Adrenal gland (tissue), 12 donors: ENCODE results near the gene SMARCC1. TPM values are rescaled to one million over a fixed set of nuclear protein-coding genes. Genes with fewer than 3 reads are reported as not detected.

Source experiments
- DNase-seq, 7 donors: peaks; one replicate each; pipeline ENCODE4 v3.0.0-alpha.2; 2019 to 2020
- H3K27ac ChIP-seq, 5 donors: fragments of 200-600 bp; sonication (generic) in 4 of 5; 1 replicate in 3 of 5; 2 replicates in 2 of 5; pipeline versions ENCODE4 v1.5.1 to v1.8.0; 2016 to 2020; ENCODE audit warnings: mild to moderate bottlenecking in 1 of 5
- H3K27me3 ChIP-seq: fragments of 200-600 bp; 2 replicates; pipeline ENCODE4 v1.8.0; 2021
- H3K36me3 ChIP-seq, 2 donors: fragments of 200-600 bp; replicated peaks in 1 of 2; 1 replicate in 1 of 2; 2 replicates in 1 of 2; pipeline versions ENCODE4 v1.5.1 to v1.8.0; 2018 to 2022
- H3K4me1 ChIP-seq, 2 donors: fragments of 200-600 bp; replicated peaks in 1 of 2; 1 replicate in 1 of 2; 2 replicates in 1 of 2; pipeline versions ENCODE4 v1.5.1 to v1.8.0; 2018 to 2021
- H3K4me3 ChIP-seq, 4 donors: fragments of 200-600 bp; sonication (generic) in 3 of 4; one replicate each; pipeline ENCODE4 v1.5.1; 2016 to 2018
- H3K9me3 ChIP-seq, 3 donors: fragments of 200-600 bp; sonication (generic) in 1 of 3; replicated peaks in 1 of 3; 1 replicate in 2 of 3; 2 replicates in 1 of 3; pipeline versions ENCODE4 v1.5.1 to v1.8.0; 2016 to 2021
- CTCF ChIP-seq, 6 experiments: fragments of 450-650 bp in 4 of 6; fragments of 200-600 bp in 2 of 6; sonication (generic) in 1 of 6; IDR thresholded peaks; 1 replicate in 5 of 6; 2 replicates in 1 of 6; pipeline versions ENCODE4 v1.5.1 to v1.8.0; 2016 to 2021; ENCODE audit warnings: antibody characterized with exemption in 6 of 6, mild to moderate bottlenecking in 2 of 6, moderate library complexity in 1 of 6
- POLR2A ChIP-seq, 2 donors: fragments of 450-650 bp; IDR thresholded peaks; one replicate each; pipeline ENCODE4 v1.6.1; 2017; ENCODE audit warnings: antibody characterized with exemption in 2 of 2, mild to moderate bottlenecking in 2 of 2, moderate library complexity in 1 of 2
- WGBS, 4 donors: extraction: QIAGEN DNeasy Blood & Tissue Kit in 2 of 4; methylation state at CpG; one replicate each; pipeline versions ENCODE4 v1.1.5 to v1.1.7; 2013 to 2017; 5-methylcytosine and 5-hydroxymethylcytosine counted together
- intact Hi-C, 2 donors: fragments of 100-400 bp; cut with DNase I; formaldehyde crosslinking; loops; one replicate each; pipeline versions ENCODE4 v1.14.1 to v1.15.0; 2022 to 2023
- polyA plus RNA-seq, 3 donors: library from polyadenylated mRNA; stranded (reverse); fragments of 200-250 nt in 2 of 3; fragments of 350-450 nt in 1 of 3; fragmentation: Illumina TruSeq in 1 of 3; extraction: RNeasy Lipid Tissue Mini Kit (QIAGEN cat#74804) in 1 of 3; gene quantifications; one replicate each; pipeline ENCODE4 v1.2.3, GENCODE V29; 2013 to 2014
- total RNA-seq, 9 donors: library from RNA; depleted of rRNA in 4 of 9; stranded (reverse); fragments of >200 nt in 4 of 9; fragments of 120-200 nt in 1 of 9; fragmentation: NEBNext Ultra II Directional in 1 of 9; extraction: Animal tissue kit (Norgen Biotek cat#: 25700) in 1 of 9; gene quantifications; one replicate each; pipeline versions ENCODE4 v1.1.0 to v1.2.4, GENCODE V29; 2013 to 2023
- donor health status: healthy with polysubstance abuse.
- donor health status: Bipolar disorder and iron deficiency.
- donor health status: DM: yes; HTN: yes; CAD: no.
- donor health status: DM: no; HTN: no; CAD: no.
- donor health status: DM: no; HTN: no; CAD: no.
- donor health status: DM: yes; HTN: yes; CAD: no.

SMARCC1 gene
- total and polyA plus RNA-seq, 12 donors: 5.5 to 47.4 (median 19.9) TPM

- no peaks in the 10 kb centered on the region for H3K9me3 ChIP-seq
- 0 to 2% (median 1%) methylated on average over 17 to 54 of the region's 54 CpGs for WGBS, 4 donors
- peak; percentile 53 to 76 (median 69) for DNase-seq
Observed at GRCh38 chr3:47780741-47781684, 680 bp downstream of the SMARCC1 start.

GRCh38 chr3:47778746-47779145 is 2.9 kb downstream of the SMARCC1 start:
- H3K27me3 ChIP-seq: no peaks in the 10 kb centered on the region
- TF ChIP-seq CTCF (IDR thresholded peaks at IDR 0.05) (no peak), POLR2A (IDR thresholded peaks at IDR 0.05) (no peak)
- H3K27ac ChIP-seq: no peak overlapping the region
- intact Hi-C loops: no loop called here
- H3K36me3 ChIP-seq: no peaks in the 10 kb centered on the region
- no peak for DNase-seq
- H3K4me1 ChIP-seq: peaks cover 0 to 26% of the 10 kb centered on the region in 2 donors
- H3K4me3 ChIP-seq: no peak overlapping the region
- 88 to 98% (median 91%) methylated on average over 3 of the region's 3 CpGs for WGBS, 4 donors
- no peaks in the 10 kb centered on the region for H3K9me3 ChIP-seq

More at GRCh38 chr3:47780741-47781684, 680 bp downstream of the SMARCC1 start:
- Histone ChIP-seq H3K4me3 (peak overlapping the region in 3 of 4 donors; percentile 56 to 85 (median 60)), H3K4me1 (peaks cover 0 to 26% of the 10 kb centered on the region in 2 donors), H3K36me3 (no peaks in the 10 kb centered on the region), H3K27ac (peak overlapping the region; percentile 89 to 99 (median 96)), H3K27me3 (no peaks in the 10 kb centered on the region)
- TF ChIP-seq CTCF (IDR thresholded peaks at IDR 0.05) (no peak), POLR2A (IDR thresholded peaks at IDR 0.05) (peak in 1 of 2 donors; percentile 0)
- intact Hi-C loops: no loop called here

- Histone ChIP-seq H3K4me1 (no peaks in the 10 kb centered on the region), H3K9me3 (no peaks in the 10 kb centered on the region), H3K36me3 (peaks cover 0 to 16% of the 10 kb centered on the region in 2 donors), H3K27me3 (no peaks in the 10 kb centered on the region), H3K27ac (no peak overlapping the region), H3K4me3 (no peak overlapping the region)
- WGBS, 4 donors: 77 to 85% (median 83%) methylated on average over 8 of the region's 8 CpGs
- TF ChIP-seq CTCF (IDR thresholded peaks at IDR 0.05) (no peak), POLR2A (IDR thresholded peaks at IDR 0.05) (no peak)
- DNase-seq: no peak
- intact Hi-C loops: no loop called here
Observed at GRCh38 chr3:47772788-47773187, 8.9 kb downstream of the SMARCC1 start.

GRCh38 chr3:47772047-47772446 is 9.6 kb downstream of the SMARCC1 start:
- no peak overlapping the region for H3K27ac ChIP-seq
- H3K36me3 ChIP-seq: peaks cover 0 to 16% of the 10 kb centered on the region in 2 donors
- H3K4me1 ChIP-seq: no peaks in the 10 kb centered on the region
- H3K4me3 ChIP-seq: no peak overlapping the region
- DNase-seq: no peak
- TF ChIP-seq POLR2A (IDR thresholded peaks at IDR 0.05): no peak
- no peak for TF ChIP-seq CTCF (IDR thresholded peaks at IDR 0.05)
- WGBS, 4 donors: 93 to 99% (median 97%) methylated on average over 8 of the region's 8 CpGs
- H3K27me3 ChIP-seq: no peaks in the 10 kb centered on the region
- H3K9me3 ChIP-seq: no peaks in the 10 kb centered on the region
- intact Hi-C loops: no loop called here
